AG09309 (cell line): Measurements from ENCODE around the gene MAGEB17.
"Not testable (repeated sequence)": the region's sequence is repeated elsewhere in the genome, so short reads cannot be mapped to it uniquely, and the experiment has no call there.

Source experiments
- DNase-seq: peaks from one replicate; pipeline ENCODE4 v3.0.0-alpha.2; 2010; ENCODE audit warnings: low read depth
- H3K4me3 ChIP-seq: 2 replicates; pipeline ENCODE4 v1.5.1; 2011; ENCODE audit warnings: mild to moderate bottlenecking, low read depth, low read length, moderate library complexity; ENCODE audit not compliant: control insufficient read depth
- TF ChIP-seq, protein P1 (sequence below): IDR thresholded peaks from 2 replicates; pipeline ENCODE4 v1.5.1; 2011; ENCODE audit warnings: mild to moderate bottlenecking, low read depth, low read length, inconsistent platforms; ENCODE audit not compliant: insufficient read depth, control insufficient read depth; ENCODE audit errors: missing control alignments

MAGEB17 gene

DNA sequence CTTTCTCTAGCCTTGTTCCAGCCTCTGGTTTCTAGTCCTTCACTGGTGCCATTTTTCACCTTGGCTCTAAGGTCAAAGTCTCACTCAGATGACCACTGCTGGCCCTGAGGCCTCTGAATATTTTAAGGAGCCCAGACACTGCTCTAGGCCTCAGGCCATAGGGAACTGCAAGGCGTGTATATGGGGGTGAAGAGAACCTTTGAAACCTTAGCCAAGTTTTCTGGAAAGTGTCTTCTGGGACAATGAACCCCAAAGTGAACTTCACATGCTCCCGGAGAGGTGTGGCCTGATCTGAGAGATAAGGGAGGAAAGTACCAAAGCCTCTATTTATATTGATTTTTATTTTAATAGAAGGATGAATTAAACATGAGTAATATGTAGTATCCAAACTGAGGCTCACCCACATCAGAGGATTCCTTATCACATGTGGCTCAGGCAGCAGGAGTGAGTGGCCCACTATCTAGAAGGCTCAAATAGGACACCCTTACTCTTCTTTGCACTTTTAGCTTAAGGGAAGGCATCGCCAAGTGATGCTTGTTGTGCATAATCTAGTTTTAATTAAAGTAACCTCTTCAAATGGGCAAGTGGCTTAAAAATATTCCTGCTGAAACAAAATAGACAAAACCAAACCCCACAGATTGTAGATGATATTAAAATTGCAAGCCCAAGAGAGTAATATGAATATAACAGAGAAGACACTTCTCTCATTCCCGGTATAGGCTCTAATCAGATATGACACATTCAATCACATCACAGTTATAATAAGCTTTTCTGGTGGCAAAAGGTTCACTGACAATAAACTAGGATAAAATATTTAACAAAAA is 25.6 kb upstream of the MAGEB17 start:
- DNase-seq: no peak
- TF ChIP-seq, protein P1, sequence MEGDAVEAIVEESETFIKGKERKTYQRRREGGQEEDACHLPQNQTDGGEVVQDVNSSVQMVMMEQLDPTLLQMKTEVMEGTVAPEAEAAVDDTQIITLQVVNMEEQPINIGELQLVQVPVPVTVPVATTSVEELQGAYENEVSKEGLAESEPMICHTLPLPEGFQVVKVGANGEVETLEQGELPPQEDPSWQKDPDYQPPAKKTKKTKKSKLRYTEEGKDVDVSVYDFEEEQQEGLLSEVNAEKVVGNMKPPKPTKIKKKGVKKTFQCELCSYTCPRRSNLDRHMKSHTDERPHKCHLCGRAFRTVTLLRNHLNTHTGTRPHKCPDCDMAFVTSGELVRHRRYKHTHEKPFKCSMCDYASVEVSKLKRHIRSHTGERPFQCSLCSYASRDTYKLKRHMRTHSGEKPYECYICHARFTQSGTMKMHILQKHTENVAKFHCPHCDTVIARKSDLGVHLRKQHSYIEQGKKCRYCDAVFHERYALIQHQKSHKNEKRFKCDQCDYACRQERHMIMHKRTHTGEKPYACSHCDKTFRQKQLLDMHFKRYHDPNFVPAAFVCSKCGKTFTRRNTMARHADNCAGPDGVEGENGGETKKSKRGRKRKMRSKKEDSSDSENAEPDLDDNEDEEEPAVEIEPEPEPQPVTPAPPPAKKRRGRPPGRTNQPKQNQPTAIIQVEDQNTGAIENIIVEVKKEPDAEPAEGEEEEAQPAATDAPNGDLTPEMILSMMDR: no peak
- H3K4me3 ChIP-seq: no peak overlapping the region

DNA sequence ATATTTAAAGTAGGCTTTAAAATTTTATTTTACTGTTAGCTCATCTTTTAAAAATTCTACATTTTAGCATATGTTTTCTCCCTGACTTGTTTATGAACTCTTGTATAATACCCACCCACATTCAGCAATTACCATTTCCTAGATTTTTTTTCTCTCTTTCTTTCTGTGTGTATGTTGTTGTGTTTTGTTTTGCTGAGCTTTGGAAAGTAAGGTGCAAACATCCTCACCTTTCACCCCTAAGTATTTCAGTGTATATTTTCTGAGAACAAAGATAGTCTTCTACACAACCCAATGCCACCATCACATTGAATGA is 25.1 kb upstream of the MAGEB17 start:
- no peak overlapping the region for H3K4me3 ChIP-seq
- no peak for DNase-seq
- TF ChIP-seq, protein P1: no peak

DNA sequence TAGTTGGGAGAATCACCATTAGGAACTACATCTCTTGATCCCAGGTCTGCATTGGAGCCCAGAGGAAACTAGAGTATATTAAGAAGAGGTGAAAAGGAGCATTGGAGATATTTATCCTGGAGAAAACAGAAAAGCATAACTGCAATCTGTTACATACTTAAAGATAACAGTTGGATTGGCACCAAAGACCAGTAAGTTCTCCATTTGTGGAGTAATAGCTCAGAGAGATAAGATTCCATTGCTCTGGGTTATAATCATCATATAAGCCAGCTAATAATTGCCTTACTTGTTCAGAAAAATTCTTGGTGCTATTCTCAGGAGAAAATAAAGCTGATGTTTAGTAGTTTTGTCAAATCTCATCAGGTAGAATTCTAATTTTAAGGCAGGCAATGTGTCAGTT is 23.3 kb upstream of the MAGEB17 start:
- TF ChIP-seq, protein P1: no peak
- DNase-seq: no peak
- no peak overlapping the region for H3K4me3 ChIP-seq

DNA sequence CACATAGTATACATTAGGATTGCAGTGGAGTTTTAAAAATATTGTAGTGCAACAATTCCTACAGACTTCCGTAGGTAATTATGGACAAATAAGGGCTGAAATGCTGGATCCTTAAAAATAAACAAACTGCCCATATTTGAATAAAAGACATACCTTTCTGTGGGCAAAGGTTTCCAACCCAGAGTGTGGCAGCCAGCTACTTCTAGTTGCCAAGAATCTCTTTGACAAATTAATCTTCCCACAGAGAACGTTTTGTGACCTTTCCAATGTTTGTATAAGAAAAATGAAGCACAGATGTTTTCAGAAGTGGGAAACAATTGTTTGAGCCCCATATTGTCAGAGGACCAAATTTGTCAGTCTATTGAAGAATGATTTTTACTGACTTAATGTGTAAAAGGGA is 22.9 kb upstream of the MAGEB17 start:
- TF ChIP-seq, protein P1: no peak
- DNase-seq: no peak
- no peak overlapping the region for H3K4me3 ChIP-seq

DNA sequence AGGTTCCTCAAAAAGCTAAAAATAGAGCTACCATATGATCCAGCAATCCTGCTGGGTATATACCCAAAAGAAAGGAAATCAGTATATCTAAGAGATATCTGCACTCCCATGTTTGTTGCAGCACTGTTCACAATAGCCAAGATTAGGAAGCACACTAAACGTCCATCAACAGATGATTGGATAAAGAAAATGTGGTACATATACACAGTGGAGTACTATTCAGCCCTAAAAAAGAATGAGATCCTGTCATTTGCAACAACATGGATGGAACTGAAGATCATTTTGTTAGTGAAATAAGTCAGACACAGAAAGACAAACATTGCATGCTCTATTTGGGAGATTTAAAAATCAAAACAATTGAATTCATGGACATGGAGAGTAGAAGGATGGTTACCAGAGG is 22.2 kb upstream of the MAGEB17 start:
- H3K4me3 ChIP-seq, DNase-seq: not testable (repeated sequence)

DNA sequence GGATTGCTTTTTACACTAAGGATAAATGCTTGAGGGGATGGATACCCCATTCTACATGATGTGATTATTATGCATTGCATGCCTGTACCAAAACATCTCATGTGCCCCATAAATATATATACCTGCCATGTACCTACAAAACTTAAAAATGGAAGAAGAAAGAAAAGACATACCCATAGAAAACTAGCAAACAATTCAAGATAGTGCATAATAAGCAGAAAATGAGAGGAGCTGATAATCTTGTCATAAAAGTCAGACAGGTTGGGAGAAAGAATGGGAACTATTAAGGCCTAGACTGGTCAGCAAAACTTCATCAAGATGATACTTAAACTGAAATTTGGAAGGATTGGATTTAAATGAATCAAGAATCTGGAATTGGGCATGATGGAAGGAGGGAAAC is 21.6 kb upstream of the MAGEB17 start:
- no peak for DNase-seq
- TF ChIP-seq, protein P1: no peak
- H3K4me3 ChIP-seq: no peak overlapping the region

DNA sequence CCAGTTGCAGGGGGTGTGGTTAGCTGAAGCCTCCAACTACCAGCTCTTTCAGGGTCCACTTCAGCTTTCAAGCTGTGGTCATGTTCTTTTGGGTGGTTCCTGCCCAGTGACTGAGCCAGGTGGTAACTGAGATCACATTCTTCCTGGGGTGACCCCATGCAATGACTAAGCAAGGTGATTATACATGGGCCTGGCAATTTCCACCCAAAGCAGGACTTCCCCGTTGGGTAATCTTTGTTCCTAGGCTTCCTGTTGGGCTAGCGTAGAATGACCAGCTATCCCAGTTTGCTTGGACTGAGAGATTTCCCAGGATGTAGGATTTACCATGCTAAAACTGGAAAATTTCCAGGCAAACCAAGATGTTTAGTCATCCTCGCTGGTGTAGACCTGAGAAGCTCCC is 18.4 kb upstream of the MAGEB17 start:
- TF ChIP-seq, protein P1: no peak
- no peak overlapping the region for H3K4me3 ChIP-seq
- DNase-seq: no peak
